Endometrial microvascular endothelial cells (primary cell): ENCODE data around the gene HAUS1. TPM values are rescaled to one million over a fixed set of nuclear protein-coding genes. Genes with fewer than 3 reads are reported as not detected.
"Not testable (repeated sequence)": the region's sequence is repeated elsewhere in the genome, so short reads cannot be mapped to it uniquely, and the experiment has no call there.

Source experiments
- in situ Hi-C: cut with HindIII; loops from 2 replicates; pipeline ENCODE4 v1.10.0; 2017; ENCODE audit warnings: low sequenced_read_pairs, low pct_unique_long_range_greater_than_20kb; ENCODE audit errors: inconsistent ontology term
- total RNA-seq: library from RNA; depleted of rRNA; stranded (reverse); fragments of >200 nt; gene quantifications from one replicate; pipeline ENCODE4 v1.2.3, GENCODE V29; 2015; ENCODE audit errors: inconsistent ontology term

Gene HAUS1
- total RNA-seq, 1 donor from 2014 or later, result 78.9 TPM

DNA sequence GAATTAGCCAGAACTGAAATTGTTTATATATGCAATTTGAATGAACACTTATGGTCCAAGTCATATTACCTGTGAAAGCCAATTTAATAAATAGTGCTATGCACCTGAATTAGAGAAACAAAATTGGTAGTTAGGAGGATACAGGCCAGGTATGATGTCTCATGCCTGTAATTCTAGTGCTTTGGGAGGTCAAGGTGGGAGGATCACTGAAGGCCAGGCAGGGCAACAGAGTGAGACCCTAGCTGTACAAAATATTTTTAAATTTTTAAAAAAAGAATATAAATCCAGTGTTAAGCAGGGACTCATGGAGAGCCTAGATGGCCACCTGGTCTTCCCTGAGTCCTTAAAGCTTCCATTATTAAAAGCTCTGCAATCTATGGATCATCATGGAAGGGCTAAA, 24.8 kb upstream of the HAUS1 start:
- in situ Hi-C loops, result no loop called here

- in situ Hi-C loops, result no loop called here
Observed at GRCh38 chr18:46080156-46080555, 24.0 kb upstream of the HAUS1 start.

GRCh38 chr18:46084431-46084830, 19.8 kb upstream of the HAUS1 start:
- in situ Hi-C loops, result no loop called here

- in situ Hi-C loops, result not testable (repeated sequence)
Observed at GRCh38 chr18:46088501-46088900, 15.7 kb upstream of the HAUS1 start.

DNA sequence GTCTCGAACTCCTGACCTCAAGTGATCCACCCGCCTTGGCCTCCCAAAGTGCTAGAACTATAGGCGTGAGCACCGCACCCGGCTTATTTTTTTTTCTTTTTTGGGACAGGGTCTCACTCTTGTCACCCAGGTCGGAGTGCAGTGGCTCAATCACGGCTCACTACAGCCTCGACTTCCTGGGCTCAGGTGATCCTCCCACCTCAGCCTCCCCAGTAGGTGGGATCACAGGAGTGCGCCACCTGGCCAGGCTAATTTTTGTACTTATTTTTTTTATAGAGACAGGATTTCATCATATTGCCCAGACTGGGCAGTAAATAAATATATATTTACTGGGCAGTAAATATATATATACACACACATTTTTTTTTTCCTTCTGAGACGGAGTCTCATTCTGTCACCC, 8.7 kb upstream of the HAUS1 start:
- in situ Hi-C loops, result no loop called here

DNA sequence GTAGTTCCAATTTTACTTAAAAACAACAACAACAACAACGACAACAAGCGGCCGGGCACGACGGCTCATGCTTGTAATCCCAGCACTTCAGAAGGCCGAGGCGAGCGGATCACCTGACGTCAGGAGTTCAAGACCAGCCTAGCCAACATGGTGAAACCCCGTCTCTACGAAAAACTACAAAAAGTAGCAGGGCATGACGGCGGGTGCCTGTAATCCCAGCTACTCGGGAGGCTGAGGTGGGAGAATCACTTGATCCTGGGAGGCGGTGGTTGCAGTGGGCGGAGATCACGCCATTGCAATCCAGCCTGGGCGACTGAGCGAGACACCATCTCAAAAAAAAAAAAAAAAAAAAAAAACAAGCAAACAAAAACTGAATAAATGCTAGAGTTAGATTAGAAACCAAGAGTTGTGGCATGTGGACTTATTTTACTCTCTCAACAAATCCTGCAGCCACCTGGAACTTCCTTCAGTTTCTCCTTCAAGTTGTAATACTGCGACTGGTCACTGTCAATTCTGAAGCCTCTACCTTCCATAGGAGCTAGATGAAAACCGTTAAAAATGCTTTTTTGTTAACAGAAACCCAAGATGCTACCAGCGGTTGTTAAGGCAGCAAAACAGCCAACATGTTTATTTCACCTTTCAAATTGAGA, 7.4 kb upstream of the HAUS1 start:
- in situ Hi-C loops, result no loop called here

GRCh38 chr18:46097431-46097800, 6.8 kb upstream of the HAUS1 start:
- in situ Hi-C loops, result no loop called here

DNA sequence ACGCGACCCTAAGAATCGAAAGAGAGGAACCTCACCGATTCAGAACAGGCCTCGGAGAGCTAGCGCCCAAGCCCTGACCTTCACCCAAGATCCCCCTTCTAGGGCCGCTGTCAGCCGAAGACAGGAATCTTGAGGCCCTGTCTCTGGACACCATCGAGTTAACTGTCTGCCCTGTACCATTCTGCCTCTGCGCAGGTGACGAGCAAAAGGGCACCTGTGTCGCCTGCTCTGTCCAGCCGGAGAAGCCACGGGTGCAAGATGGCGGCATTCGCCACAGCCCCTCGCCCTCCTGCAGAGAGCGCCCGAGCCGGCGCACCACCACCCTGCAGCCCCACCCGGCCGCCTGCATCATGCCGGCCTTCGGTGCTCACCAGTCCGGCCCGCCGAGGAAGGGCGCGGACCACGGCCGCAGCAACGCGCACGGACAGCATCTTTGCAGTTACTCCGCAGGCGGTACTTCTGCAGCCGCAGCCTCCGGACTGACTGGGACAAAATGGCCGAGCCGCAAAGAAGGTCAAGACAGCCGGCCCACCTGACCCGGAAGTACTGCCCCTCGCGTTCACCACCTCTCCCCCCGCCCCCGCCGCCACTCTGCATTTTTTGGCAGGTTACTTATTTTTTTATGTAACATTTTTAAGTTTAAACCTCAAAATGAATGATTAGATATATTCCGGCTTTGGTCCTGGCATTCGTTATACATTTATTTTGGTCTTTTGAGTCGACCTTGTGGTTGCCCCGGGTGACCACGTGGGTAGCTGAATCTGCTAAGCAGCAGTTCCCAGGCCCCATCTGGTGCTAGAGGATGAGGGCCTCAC, 6.2 kb upstream of the HAUS1 start, which contains the start of gene ATP5F1A:
Gene ATP5F1A, minus strand, starts transcription at position 496 of the 815 bp plus-strand sequence. Its CDS starts 65 bp downstream, at position 431.
- in situ Hi-C loops, result no loop called here

- in situ Hi-C loops, result no loop called here
Observed at GRCh38 chr18:46098616-46098933, 5.6 kb upstream of the HAUS1 start.

DNA sequence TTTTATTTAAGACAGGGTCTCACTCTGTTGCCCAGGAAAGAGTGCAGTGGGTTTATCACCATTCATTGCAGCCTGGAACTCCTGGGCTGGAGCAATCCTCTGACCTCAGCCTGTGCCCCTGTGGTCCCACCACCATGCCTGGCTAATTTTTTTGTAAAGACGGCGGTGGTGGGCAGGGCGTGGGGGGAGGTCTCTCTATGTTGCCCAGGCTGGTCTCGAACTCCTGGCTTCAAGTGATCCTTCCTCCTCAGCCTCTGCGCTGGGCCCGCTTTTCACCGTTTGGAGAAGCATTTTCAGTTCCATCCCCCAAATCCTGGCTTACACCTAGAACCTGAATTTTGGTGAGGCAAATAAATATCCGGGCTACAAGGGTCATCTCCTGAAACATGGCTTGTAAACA, 4.7 kb upstream of the HAUS1 start:
- in situ Hi-C loops, result no loop called here

GRCh38 chr18:46109386-46109785, 5.2 kb downstream of the HAUS1 start:
- in situ Hi-C loops, result no loop called here

GRCh38 chr18:46110406-46110805, 6.2 kb downstream of the HAUS1 start:
- in situ Hi-C loops, result no loop called here

GRCh38 chr18:46113751-46114150, 9.6 kb downstream of the HAUS1 start:
- in situ Hi-C loops, result no loop called here

GRCh38 chr18:46126625-46127024, 22.4 kb downstream of the HAUS1 start:
- in situ Hi-C loops, result not testable (repeated sequence)

DNA sequence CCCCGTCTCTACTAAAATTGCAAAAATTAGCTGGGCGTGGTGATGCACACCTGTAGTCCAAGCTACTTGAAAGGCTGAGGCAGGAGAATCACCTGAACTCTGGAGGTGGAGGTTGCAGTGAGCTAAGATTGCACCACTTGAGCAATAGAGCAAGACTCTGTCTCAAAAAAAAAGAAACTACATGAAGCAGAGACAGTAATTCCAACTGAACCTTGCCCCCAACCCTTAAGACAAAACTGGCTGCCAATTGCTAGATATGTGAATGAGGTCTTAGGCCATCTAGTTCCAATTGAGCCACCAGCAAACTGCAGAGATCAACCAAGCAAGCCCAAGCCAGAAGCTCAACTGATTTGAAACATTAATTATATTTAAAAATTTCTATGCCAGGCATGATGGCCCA, 25.9 kb downstream of the HAUS1 start:
- in situ Hi-C loops, result no loop called here

GRCh38 chr18:46130549-46130948, 26.4 kb downstream of the HAUS1 start:
- in situ Hi-C loops, result not testable (repeated sequence)

- in situ Hi-C loops, result no loop called here
Observed at GRCh38 chr18:46133534-46133933, 29.3 kb downstream of the HAUS1 start.

GRCh38 chr18:46134920-46135675, 30.9 kb downstream of the HAUS1 start:
- in situ Hi-C loops, result no loop called here

- in situ Hi-C loops, result no loop called here
Observed at GRCh38 chr18:46140173-46140572, 36.0 kb downstream of the HAUS1 start.

GRCh38 chr18:46141199-46141598, 37.0 kb downstream of the HAUS1 start:
- in situ Hi-C loops, result no loop called here
